ENCODE results near the gene IKZF3.

DNA sequence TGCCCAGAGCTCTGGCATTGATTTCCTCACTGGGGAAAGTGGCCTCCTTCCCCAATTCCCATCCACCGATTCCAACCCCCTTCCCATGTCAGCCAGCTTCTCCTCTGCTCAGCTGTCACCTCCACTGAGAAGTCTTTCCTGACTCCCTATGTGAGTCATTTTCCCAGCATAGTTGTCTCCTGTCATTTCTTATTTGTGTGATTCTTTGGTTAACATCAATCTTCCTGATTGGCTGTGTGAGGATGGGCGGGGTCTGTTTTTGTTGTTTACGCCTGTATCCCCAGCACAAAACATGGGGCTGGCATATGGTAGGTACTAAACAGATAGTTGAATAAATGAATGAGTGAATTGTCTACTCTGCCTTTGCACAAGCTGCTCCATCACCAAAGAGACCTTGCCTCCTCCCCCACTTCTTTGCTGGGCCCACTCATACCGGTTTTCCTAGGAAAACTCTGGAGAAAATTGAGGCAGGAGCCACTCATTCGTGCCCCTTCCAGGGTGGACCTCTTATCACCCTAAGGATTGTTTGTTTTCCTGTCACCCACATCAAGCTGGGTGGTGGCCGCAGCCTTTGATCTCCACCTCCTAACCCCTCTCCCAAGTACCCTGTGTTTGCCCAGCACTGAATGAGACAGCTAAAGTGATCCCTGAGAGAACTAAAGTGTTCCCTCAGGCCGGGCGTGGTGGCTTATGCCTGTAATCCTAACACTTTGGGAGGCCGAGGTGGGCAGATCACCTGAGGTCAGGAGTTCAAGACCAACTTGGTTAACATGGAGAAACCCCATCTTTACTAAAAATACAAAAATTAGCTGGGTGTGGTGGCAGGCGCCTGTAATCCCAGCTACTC lies 127.6 kb downstream of the IKZF3 start:
- TF ChIP-seq CTCF (optimal IDR thresholded peaks at IDR 0.05 in 1 of 3, IDR thresholded peaks at IDR 0.05 in 1 of 3, conservative IDR thresholded peaks at IDR 0.05 in 1 of 3; ENCODE audit: extremely low read depth in 1 of 3, insufficient read depth in 2 of 3, low read length in 3 of 3) = no peak
- TF ChIP-seq EZH2 (IDR thresholded peaks at IDR 0.05; ENCODE audit: low read length) = no peak

Measured in keratinocyte (primary cell).